H1 (cell line): Measurements from ENCODE around the gene CSKMT. TPM values are rescaled to one million over a fixed set of nuclear protein-coding genes. Genes with fewer than 3 reads are reported as not detected.

ENCODE experiments used
- ATF3 ChIP-seq: IDR thresholded peaks from 2 replicates; pipeline ENCODE4 v1.6.1; 2011; ENCODE audit warnings: low read depth, mild to moderate bottlenecking, low read length; ENCODE audit not compliant: insufficient read depth
- BCL11A ChIP-seq, 2 experiments: IDR thresholded peaks; one replicate each; pipeline ENCODE4 v1.6.1; 2011; ENCODE audit warnings: low read depth in 2 of 2, low read length in 2 of 2, mild to moderate bottlenecking in 2 of 2
- BRCA1 ChIP-seq: IDR thresholded peaks from 2 replicates; pipeline ENCODE4 v1.6.1; 2012; ENCODE audit warnings: low read depth, low read length, improper control_type of control experiment
- CHD7 ChIP-seq: fragments of 300-600 bp; sonication (generic); IDR thresholded peaks from 2 replicates; pipeline ENCODE4 v1.7.1; 2012; ENCODE audit warnings: low read length, moderate library complexity, mild to moderate bottlenecking, inconsistent platforms; ENCODE audit not compliant: insufficient replicate concordance
- E2F6 ChIP-seq: IDR thresholded peaks from 2 replicates; pipeline ENCODE4 v1.6.1; 2012; ENCODE audit warnings: inconsistent platforms
- EZH2 ChIP-seq: fragments of 200-600 bp; sonication (generic); IDR thresholded peaks from 2 replicates; pipeline ENCODE4 v1.7.1; 2012; ENCODE audit warnings: low read depth, mild to moderate bottlenecking, moderate library complexity, low read length, inconsistent platforms; ENCODE audit not compliant: severe bottlenecking
- HDAC6 ChIP-seq: IDR thresholded peaks from one replicate; pipeline ENCODE4 v1.7.1; 2012; ENCODE audit warnings: low read depth, mild to moderate bottlenecking, inconsistent platforms, low read length, moderate library complexity
- JUND ChIP-seq: IDR thresholded peaks from 2 replicates; pipeline ENCODE4 v1.6.1; 2011; ENCODE audit warnings: mild to moderate bottlenecking, improper control_type of control experiment, low read length
- TAF1 ChIP-seq: IDR thresholded peaks from 2 replicates; pipeline ENCODE4 v1.6.1; 2011; ENCODE audit warnings: mild to moderate bottlenecking, low read depth, low read length
- TCF12 ChIP-seq: IDR thresholded peaks from 2 replicates; pipeline ENCODE4 v1.6.1; 2011; ENCODE audit warnings: low read depth, mild to moderate bottlenecking, low read length
- polyA plus RNA-seq, 7 experiments: library from polyadenylated mRNA; depleted of rRNA in 3 of 7; stranded (reverse) in 5 of 7; unstranded in 2 of 7; fragments of >200 nt in 5 of 7; fragments of 200-250 nt in 2 of 7; gene quantifications; 1 replicate in 5 of 7; 2 replicates in 1 of 7; 4 replicates in 1 of 7; pipeline versions ENCODE4 v1.2.1 to v1.2.3, GENCODE V29; 2011 to 2013; ENCODE audit warnings: missing spikeins in 2 of 7, mixed read lengths in 2 of 7
- total RNA-seq: library from RNA; stranded (reverse); fragmentation: NEBNext Ultra II Directional; extraction: Animal tissue kit (Norgen Biotek cat#: 25700); gene quantifications from 2 replicates; pipeline ENCODE4 v1.2.1, GENCODE V29; 2021

The CSKMT gene
- total and polyA plus RNA-seq, 2 of the 8 experiments (the other 6 are each of a cell fraction or from before 2014, with no cell fraction given): 12.0 to 66.1 TPM

- TF ChIP-seq CHD7 (no peak), ATF3 (no peak), TAF1 (no peak), E2F6 (no peak), JUND (no peak), BCL11A (IDR thresholded peaks at IDR 0.05; ENCODE audit: low read depth in 2 of 2, low read length in 2 of 2) (no peak), BRCA1 (no peak), HDAC6 (no peak), TCF12 (no peak), EZH2 (no peak)
Measured at GRCh38 chr11:62622476-62623089, 42.5 kb upstream of the CSKMT start (continued).
